Activated CD8-positive, alpha-beta T cell treated with anti-CD3 and anti-CD28 coated beads for 36 hours (primary cell): Measurements from ENCODE around the gene APOO. TPM values are rescaled to one million over a fixed set of nuclear protein-coding genes. Genes with fewer than 3 reads are reported as not detected.

Experiments
- ATAC-seq: fragments of 200-7000 bp; cut with Tn5 transposase; one replicate; pipeline ENCODE4 v1.10.0; 2021; ENCODE audit warnings: mild to moderate bottlenecking, moderate library complexity
- CTCF ChIA-PET: fragments of 350-600 bp; sonication (Branson Sonifier 250); formaldehyde crosslinking; loops from one replicate; lab custom pipeline; 2021; ENCODE audit warnings: antibody characterized with exemption; lab: Charles Lee
- POLR2A ChIA-PET: fragments of 350-600 bp; sonication (Branson Sonifier 250); formaldehyde crosslinking; loops from one replicate; lab custom pipeline; 2021; ENCODE audit warnings: antibody characterized with exemption; lab: Charles Lee
- DNase-seq: peaks from one replicate; pipeline ENCODE4 v3.0.0-alpha.2; 2020
- H3K27ac Mint-ChIP-seq: one replicate; pipeline ENCODE4 v1.8.0; 2021; ENCODE audit warnings: mild to moderate bottlenecking, mixed read lengths
- H3K27me3 Mint-ChIP-seq: one replicate; pipeline ENCODE4 v1.8.0; 2021; ENCODE audit warnings: mixed read lengths
- H3K36me3 Mint-ChIP-seq: one replicate; pipeline ENCODE4 v1.8.0; 2021; ENCODE audit warnings: low read depth, mixed read lengths
- H3K4me1 Mint-ChIP-seq: one replicate; pipeline ENCODE4 v1.8.0; 2021; ENCODE audit warnings: low read depth, mixed read lengths
- H3K4me3 Mint-ChIP-seq: one replicate; pipeline ENCODE4 v1.8.0; 2021; ENCODE audit warnings: mild to moderate bottlenecking, moderate library complexity, mixed read lengths
- H3K9me3 Mint-ChIP-seq: one replicate; pipeline ENCODE4 v1.8.0; 2021; ENCODE audit warnings: mixed read lengths
- intact Hi-C: fragments of 100-400 bp; cut with micrococcal nuclease; formaldehyde crosslinking; loops from one replicate; pipeline ENCODE4 v1.10.0; 2022
- total RNA-seq, 2 experiments: library from RNA; stranded (reverse); gene quantifications; one replicate each; pipeline ENCODE4 v1.2.3, GENCODE V29; 2021
- TF ChIP-seq, protein P1 (sequence below): fragments of 200-600 bp; IDR thresholded peaks from one replicate; pipeline ENCODE4 v1.8.0; 2022; ENCODE audit warnings: antibody characterized with exemption, mild to moderate bottlenecking

APOO gene
- total RNA-seq, 2 experiments from 2014 or later: 34.1 to 35.7 TPM

DNA sequence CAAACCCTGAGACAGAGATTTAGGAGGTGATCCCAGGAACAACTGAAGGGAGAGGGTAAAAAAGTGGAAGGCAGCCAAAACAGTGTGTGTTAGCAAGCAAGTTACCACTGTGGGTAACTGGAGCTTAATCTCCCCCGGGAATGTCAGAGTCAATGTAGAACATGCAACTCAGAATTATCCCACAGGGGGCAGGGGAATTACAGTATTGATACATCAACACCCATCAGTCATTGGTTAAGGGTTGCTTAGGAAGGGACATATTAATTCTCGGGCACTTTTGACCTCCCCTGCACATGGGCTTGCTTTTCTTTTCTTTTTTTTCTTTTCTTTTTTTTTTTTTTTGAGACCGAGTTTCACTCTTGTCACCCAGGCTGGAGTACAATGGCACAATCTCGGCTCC lies 29.4 kb upstream of the APOO start:
- Mint-ChIP-seq H3K27ac (no peak overlapping the region), H3K9me3 (no peaks in the 10 kb centered on the region), H3K27me3 (no peaks in the 10 kb centered on the region), H3K4me1 (peaks cover 4% of the 10 kb centered on the region), H3K4me3 (no peak overlapping the region), H3K36me3 (no peaks in the 10 kb centered on the region)
- no peak for DNase-seq
- TF ChIP-seq, protein P1, sequence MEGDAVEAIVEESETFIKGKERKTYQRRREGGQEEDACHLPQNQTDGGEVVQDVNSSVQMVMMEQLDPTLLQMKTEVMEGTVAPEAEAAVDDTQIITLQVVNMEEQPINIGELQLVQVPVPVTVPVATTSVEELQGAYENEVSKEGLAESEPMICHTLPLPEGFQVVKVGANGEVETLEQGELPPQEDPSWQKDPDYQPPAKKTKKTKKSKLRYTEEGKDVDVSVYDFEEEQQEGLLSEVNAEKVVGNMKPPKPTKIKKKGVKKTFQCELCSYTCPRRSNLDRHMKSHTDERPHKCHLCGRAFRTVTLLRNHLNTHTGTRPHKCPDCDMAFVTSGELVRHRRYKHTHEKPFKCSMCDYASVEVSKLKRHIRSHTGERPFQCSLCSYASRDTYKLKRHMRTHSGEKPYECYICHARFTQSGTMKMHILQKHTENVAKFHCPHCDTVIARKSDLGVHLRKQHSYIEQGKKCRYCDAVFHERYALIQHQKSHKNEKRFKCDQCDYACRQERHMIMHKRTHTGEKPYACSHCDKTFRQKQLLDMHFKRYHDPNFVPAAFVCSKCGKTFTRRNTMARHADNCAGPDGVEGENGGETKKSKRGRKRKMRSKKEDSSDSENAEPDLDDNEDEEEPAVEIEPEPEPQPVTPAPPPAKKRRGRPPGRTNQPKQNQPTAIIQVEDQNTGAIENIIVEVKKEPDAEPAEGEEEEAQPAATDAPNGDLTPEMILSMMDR: no peak
- ChIA-PET CTCF (no interaction called here), POLR2A (no interaction called here)
- intact Hi-C loops: no loop called here
- ATAC-seq: no peak

GRCh38 chrX:23936180-23936579 lies 28.4 kb upstream of the APOO start:
- Mint-ChIP-seq H3K27ac (no peak overlapping the region), H3K4me3 (no peak overlapping the region), H3K9me3 (no peaks in the 10 kb centered on the region), H3K4me1 (peaks cover 13% of the 10 kb centered on the region), H3K27me3 (no peaks in the 10 kb centered on the region), H3K36me3 (no peaks in the 10 kb centered on the region)
- CTCF ChIA-PET: no interaction called here
- POLR2A ChIA-PET: no interaction called here
- ATAC-seq (no peak), DNase-seq (no peak)
- intact Hi-C loops: no loop called here
- TF ChIP-seq, protein P1: no peak

- H3K27ac Mint-ChIP-seq: no peak overlapping the region
- no peaks in the 10 kb centered on the region for H3K36me3 Mint-ChIP-seq
- H3K9me3 Mint-ChIP-seq: no peaks in the 10 kb centered on the region
- DNase-seq (no peak), ATAC-seq (no peak)
- H3K4me3 Mint-ChIP-seq: no peak overlapping the region
- TF ChIP-seq, protein P1: no peak
- H3K27me3 Mint-ChIP-seq: no peaks in the 10 kb centered on the region
- ChIA-PET POLR2A (no interaction called here), CTCF (interaction anchor here (1.1 kb wide), 1 partner anchor 33 kb away, joined by 3 read pairs; no protein-coding TSS in a partner anchor)
- peaks cover 16% of the 10 kb centered on the region for H3K4me1 Mint-ChIP-seq
- intact Hi-C loops: no loop called here
Measured at GRCh38 chrX:23935106-23935505, 27.4 kb upstream of the APOO start.

DNA sequence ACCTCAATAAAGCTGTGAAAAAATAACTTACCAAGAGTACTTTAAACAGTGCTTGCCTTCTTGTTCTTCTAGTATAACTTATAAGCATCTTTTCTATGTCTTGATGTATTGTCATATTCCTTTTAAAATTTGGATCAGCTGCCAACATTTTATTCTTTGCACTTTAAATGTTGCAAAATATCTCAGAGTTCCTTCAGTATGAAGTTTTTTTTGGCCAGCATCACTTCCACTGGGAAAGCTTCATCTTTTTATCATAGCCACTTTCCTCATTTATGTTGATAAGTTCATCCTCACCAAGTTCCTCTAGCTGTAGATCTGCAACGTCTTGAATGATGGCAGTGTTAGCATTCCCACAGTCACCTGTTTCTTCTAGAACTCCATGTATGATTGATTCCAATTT lies 24.3 kb upstream of the APOO start:
- intact Hi-C loops: no loop called here
- CTCF ChIA-PET: interaction anchor here (1.2 kb wide), 1 partner anchor 9 kb away, joined by 3 read pairs; no protein-coding TSS in a partner anchor

DNA sequence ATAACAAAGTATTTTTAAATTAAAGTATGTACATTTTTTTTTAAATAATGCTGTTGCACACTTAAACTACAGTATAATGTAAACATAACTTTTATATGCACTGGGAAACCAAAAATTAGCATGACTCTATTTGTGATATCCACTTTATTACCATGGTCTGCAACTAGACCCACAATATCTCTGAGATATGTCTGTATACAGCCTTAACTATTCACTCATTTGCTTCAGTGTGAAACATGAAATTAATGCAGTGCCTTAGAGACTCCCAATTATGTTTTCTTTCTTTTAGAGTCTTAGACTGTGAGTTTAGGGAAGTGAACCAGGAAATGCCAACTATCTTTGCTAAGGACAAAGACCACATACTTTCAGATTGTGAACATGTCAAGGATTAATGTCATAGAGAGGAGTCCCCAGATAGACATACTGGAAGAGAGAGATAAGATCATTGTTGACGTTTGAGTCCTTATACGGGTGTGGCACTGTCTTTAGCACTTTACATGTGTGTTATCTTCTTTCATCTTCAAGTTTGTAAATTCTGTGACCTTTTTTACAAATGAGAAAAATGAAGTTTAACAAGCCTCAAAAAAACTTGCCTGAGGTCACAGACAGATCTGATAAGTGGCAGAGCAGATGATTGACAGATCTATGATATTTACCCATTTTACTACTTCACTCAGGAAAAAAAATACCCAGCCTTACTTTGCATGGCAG lies 23.3 kb upstream of the APOO start:
- DNase-seq (no peak), ATAC-seq (no peak)
- Mint-ChIP-seq H3K27ac (peak overlapping the region; percentile 70), H3K4me3 (no peak overlapping the region), H3K9me3 (no peaks in the 10 kb centered on the region), H3K4me1 (peaks cover 16% of the 10 kb centered on the region), H3K36me3 (no peaks in the 10 kb centered on the region), H3K27me3 (no peaks in the 10 kb centered on the region)
- intact Hi-C loops: no loop called here
- POLR2A ChIA-PET: no interaction called here
- CTCF ChIA-PET: interaction anchor here (1.2 kb wide), 1 partner anchor 8 kb away, joined by 3 read pairs; no protein-coding TSS in a partner anchor
- TF ChIP-seq, protein P1: no peak

More for the DNA sequence above, 24.3 kb upstream of the APOO start:
- H3K36me3 Mint-ChIP-seq: no peaks in the 10 kb centered on the region
- no peaks in the 10 kb centered on the region for H3K9me3 Mint-ChIP-seq
- H3K27ac Mint-ChIP-seq: peak overlapping the region; percentile 38
- no peaks in the 10 kb centered on the region for H3K27me3 Mint-ChIP-seq
- peaks cover 16% of the 10 kb centered on the region for H3K4me1 Mint-ChIP-seq
- POLR2A ChIA-PET: no interaction called here
- DNase-seq (no peak), ATAC-seq (no peak)
- TF ChIP-seq, protein P1: no peak
- no peak overlapping the region for H3K4me3 Mint-ChIP-seq
